Neutrophil (primary cell): Measurements from ENCODE around the gene SMTNL1.

Experiments
- H3K27ac ChIP-seq: fragments of 200-600 bp; sonication (generic); 2 replicates; pipeline ENCODE4 v1.5.1; 2016; ENCODE audit warnings: mild to moderate bottlenecking, moderate library complexity
- H3K27me3 ChIP-seq: fragments of 200-600 bp; sonication (generic); 2 replicates; pipeline ENCODE4 v1.6.0; 2016; ENCODE audit warnings: mild to moderate bottlenecking
- H3K36me3 ChIP-seq: fragments of 200-600 bp; sonication (generic); 2 replicates; pipeline ENCODE4 v1.5.1; 2017
- H3K4me1 ChIP-seq, 2 experiments: fragments of 200-600 bp in 1 of 2; sonication (generic) in 1 of 2; 1 replicate in 1 of 2; 2 replicates in 1 of 2; pipeline versions ENCODE4 v1.5.1 to v1.6.1; 2013 to 2016; ENCODE audit warnings: low read depth in 1 of 2, low read length in 1 of 2, mild to moderate bottlenecking in 1 of 2, moderate library complexity in 1 of 2; ENCODE audit not compliant: control insufficient read depth in 1 of 2, insufficient read depth in 1 of 2
- H3K4me3 ChIP-seq, 2 experiments: fragments of 200-600 bp in 1 of 2; sonication (generic) in 1 of 2; 1 replicate in 1 of 2; 2 replicates in 1 of 2; pipeline ENCODE4 v1.5.1; 2013 to 2016; ENCODE audit warnings: low read depth in 1 of 2, low read length in 1 of 2, mild to moderate bottlenecking in 1 of 2, moderate library complexity in 1 of 2
- H3K9me3 ChIP-seq: fragments of 200-600 bp; sonication (generic); 2 replicates; pipeline ENCODE4 v1.5.1; 2016
- TF ChIP-seq, protein P1 (sequence below): fragments of 200-600 bp; sonication (generic); IDR thresholded peaks from 2 replicates; pipeline ENCODE4 v1.5.1; 2016; ENCODE audit warnings: antibody characterized with exemption

The SMTNL1 gene

DNA sequence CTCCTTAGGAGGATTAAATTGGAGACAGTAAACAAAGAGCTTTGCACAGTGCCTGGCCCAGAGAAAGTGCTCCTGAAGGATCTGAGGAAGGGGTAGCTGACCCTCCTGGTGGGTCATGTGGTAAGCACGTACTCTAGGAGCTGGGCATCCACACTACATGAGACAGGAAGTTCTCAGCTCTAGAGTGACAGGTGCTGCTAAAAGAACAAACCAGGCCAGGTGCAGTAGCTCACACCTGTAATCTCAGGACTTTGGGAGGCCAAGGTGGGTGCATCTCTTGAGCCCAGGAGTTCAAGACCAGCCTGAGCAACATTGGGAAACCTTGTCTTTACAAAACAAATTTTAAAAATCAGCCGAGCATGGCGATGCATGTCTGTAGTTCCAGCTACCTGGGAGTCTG, 35.0 kb upstream of the SMTNL1 start:
- no peak overlapping the region for H3K4me3 ChIP-seq
- no peak overlapping the region for H3K27ac ChIP-seq
- TF ChIP-seq, protein P1, sequence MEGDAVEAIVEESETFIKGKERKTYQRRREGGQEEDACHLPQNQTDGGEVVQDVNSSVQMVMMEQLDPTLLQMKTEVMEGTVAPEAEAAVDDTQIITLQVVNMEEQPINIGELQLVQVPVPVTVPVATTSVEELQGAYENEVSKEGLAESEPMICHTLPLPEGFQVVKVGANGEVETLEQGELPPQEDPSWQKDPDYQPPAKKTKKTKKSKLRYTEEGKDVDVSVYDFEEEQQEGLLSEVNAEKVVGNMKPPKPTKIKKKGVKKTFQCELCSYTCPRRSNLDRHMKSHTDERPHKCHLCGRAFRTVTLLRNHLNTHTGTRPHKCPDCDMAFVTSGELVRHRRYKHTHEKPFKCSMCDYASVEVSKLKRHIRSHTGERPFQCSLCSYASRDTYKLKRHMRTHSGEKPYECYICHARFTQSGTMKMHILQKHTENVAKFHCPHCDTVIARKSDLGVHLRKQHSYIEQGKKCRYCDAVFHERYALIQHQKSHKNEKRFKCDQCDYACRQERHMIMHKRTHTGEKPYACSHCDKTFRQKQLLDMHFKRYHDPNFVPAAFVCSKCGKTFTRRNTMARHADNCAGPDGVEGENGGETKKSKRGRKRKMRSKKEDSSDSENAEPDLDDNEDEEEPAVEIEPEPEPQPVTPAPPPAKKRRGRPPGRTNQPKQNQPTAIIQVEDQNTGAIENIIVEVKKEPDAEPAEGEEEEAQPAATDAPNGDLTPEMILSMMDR: no peak
- H3K9me3 ChIP-seq: no peaks in the 10 kb centered on the region
- peaks cover 7% of the 10 kb centered on the region for H3K36me3 ChIP-seq
- peaks cover 6 to 9% of the 10 kb centered on the region in 2 experiments for H3K4me1 ChIP-seq
- no peaks in the 10 kb centered on the region for H3K27me3 ChIP-seq

DNA sequence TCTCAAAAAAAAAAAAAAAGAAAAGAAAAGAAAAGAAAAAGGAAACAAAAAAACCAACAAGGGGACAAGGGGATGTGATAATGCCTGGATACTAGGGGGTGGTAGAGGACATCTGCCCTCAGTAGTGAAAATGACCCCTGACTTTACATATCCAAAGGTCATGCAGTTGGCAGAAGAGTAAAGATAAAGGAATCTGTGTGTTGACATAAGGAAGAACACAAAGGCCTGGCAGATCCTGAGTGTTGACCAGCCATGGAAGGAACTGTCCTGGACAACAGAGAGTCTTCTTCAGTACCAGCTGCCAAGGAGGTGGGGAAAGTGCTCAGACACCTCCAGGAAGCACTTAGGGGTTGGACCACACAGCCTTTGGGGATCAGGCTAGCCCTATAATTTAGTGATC, 34.5 kb upstream of the SMTNL1 start:
- H3K36me3 ChIP-seq: peaks cover 7% of the 10 kb centered on the region
- TF ChIP-seq, protein P1: no peak
- H3K4me1 ChIP-seq: peaks cover 6 to 9% of the 10 kb centered on the region in 2 experiments
- no peak overlapping the region for H3K4me3 ChIP-seq
- no peaks in the 10 kb centered on the region for H3K27me3 ChIP-seq
- no peaks in the 10 kb centered on the region for H3K9me3 ChIP-seq
- H3K27ac ChIP-seq: no peak overlapping the region

DNA sequence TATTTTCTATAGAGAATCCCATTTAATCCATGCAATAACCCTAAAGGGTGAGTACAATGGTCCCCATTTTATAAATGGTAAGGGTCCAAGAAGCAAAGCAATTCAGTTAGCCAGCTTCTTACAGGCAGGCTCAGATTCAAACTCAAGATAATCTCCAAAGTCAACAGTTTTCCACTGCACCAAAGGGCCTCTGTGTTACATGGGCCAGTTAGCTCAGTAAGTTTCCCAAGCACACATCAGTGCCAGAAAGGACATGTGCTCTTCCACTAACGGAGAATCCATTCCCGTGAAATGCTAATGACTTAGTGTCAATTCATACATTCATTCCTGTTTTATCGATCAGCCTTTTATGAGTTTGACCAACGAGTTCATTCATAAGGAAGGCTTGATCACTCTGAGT, 32.9 kb upstream of the SMTNL1 start:
- Histone ChIP-seq H3K9me3 (no peaks in the 10 kb centered on the region), H3K27me3 (no peaks in the 10 kb centered on the region), H3K36me3 (peaks cover 7% of the 10 kb centered on the region), H3K27ac (no peak overlapping the region), H3K4me3 (no peak overlapping the region), H3K4me1 (peaks cover 3 to 5% of the 10 kb centered on the region in 2 experiments)
- TF ChIP-seq, protein P1: no peak

DNA sequence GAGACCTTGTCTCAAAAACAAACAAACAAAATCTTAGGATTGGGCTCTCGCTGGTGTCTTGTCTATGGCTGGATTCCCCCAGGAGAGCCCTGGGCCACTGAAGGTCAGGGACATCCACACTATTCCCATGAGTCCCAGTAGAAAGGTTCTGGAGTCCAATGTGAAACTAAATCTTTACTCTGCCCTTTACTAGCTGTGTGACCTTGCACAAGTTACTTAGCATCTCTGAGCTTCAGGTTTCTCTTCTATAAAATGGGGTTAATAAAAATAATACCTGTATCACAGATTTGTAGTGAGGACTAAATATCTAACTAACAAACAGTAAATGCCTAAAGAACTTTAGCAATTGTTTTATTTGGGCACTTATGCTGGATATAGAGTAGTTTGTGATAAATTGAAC, 30.9 kb upstream of the SMTNL1 start:
- H3K27me3 ChIP-seq: no peaks in the 10 kb centered on the region
- H3K4me3 ChIP-seq: no peak overlapping the region
- H3K27ac ChIP-seq: no peak overlapping the region
- H3K9me3 ChIP-seq: no peaks in the 10 kb centered on the region
- H3K4me1 ChIP-seq: no peaks in the 10 kb centered on the region
- TF ChIP-seq, protein P1: no peak
- H3K36me3 ChIP-seq: peaks cover 7% of the 10 kb centered on the region

DNA sequence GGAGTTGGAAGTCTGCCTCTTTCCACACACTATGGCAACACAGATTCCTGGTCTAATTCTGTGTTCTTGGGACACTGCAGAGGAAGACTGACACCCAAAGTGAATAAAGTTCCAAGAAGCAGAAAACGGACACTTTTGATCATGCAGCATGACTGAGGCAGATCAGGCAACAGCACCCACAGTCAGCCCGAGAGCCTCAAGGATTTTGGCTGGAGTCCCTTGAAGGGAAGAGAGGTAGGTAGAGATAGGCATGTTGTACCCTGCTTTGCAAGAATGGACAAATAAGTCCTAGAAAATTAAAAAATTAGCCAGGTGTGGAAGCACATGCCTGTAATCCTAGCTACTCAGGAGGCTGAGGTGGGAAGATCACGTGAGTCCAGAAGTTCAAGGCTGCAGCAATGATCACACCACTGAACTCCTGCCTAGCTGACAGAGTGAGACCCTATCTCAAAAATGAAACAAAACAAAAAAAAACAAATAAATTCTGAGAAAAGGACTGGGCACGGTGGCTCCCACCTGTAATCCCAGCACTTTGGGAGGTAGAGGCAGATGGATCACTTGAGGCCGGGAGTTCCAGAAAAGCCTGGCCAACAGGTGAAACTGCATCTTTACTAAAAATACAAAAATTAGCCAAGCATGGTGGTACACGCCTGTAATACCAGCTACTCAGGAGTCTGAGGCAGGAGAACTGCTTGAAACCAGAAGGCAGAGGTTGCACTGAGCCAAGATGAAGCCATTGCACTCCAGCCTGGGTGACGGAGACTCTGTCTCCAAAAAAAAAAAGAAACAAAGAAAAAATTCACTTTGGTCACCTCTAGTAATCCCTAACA, 28.8 kb upstream of the SMTNL1 start:
- Histone ChIP-seq H3K9me3 (no peaks in the 10 kb centered on the region), H3K4me1 (no peaks in the 10 kb centered on the region), H3K27ac (no peak overlapping the region), H3K27me3 (no peaks in the 10 kb centered on the region), H3K4me3 (no peak overlapping the region), H3K36me3 (no peaks in the 10 kb centered on the region)
- TF ChIP-seq, protein P1: no peak
